BE2C (cell line): ENCODE results near the gene STARD9.

ENCODE experiments used
- DNase-seq: peaks from one replicate; pipeline ENCODE4 v3.0.0-alpha.2; 2020
- H3K27me3 ChIP-seq: fragments of 250-450 bp; sonication (Bioruptor Pico); 2 replicates; pipeline ENCODE4 v1.5.1; 2020; ENCODE audit warnings: mild to moderate bottlenecking
- H3K36me3 ChIP-seq: fragments of 250-450 bp; sonication (Bioruptor Pico); 2 replicates; pipeline ENCODE4 v1.5.1; 2020; ENCODE audit warnings: mild to moderate bottlenecking
- H3K4me1 ChIP-seq: fragments of 250-450 bp; sonication (Bioruptor Pico); 2 replicates; pipeline ENCODE4 v1.5.1; 2020
- H3K4me3 ChIP-seq: 2 replicates; pipeline ENCODE4 v1.5.1; 2011; ENCODE audit warnings: low read depth, low read length
- H3K9me3 ChIP-seq: fragments of 250-450 bp; sonication (Bioruptor Pico); 2 replicates; pipeline ENCODE4 v1.5.1; 2020
- CTCF ChIP-seq: IDR thresholded peaks from 2 replicates; pipeline ENCODE4 v1.5.1; 2012; ENCODE audit warnings: mild to moderate bottlenecking, low read depth, low read length

STARD9 gene

DNA sequence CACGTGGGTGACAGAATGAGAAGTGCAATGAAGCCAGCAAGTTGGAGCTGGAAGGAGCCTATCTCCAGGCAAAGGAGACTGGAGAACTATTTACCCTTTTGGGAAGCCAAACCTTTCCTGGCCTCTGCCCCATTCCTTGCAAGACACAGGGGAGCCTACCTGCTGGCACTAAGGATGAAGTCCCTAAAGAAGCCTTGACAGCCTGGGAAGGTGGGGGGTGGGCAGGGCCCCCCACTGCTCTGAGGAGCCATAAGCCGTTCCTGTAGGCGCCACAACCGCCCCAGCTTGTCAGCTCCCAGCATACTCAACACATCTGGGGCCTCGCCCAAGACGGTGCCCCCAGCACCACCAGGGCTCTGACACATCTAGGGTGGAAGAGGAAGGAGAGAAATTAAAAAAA lies 156.1 kb downstream of the STARD9 start:
- no peak overlapping the region for H3K4me3 ChIP-seq
- H3K36me3 ChIP-seq: peaks cover 53% of the 10 kb centered on the region
- no peak for DNase-seq
- no peaks in the 10 kb centered on the region for H3K27me3 ChIP-seq
- H3K4me1 ChIP-seq: no peaks in the 10 kb centered on the region
- H3K9me3 ChIP-seq: no peaks in the 10 kb centered on the region
- TF ChIP-seq CTCF: no peak

DNA sequence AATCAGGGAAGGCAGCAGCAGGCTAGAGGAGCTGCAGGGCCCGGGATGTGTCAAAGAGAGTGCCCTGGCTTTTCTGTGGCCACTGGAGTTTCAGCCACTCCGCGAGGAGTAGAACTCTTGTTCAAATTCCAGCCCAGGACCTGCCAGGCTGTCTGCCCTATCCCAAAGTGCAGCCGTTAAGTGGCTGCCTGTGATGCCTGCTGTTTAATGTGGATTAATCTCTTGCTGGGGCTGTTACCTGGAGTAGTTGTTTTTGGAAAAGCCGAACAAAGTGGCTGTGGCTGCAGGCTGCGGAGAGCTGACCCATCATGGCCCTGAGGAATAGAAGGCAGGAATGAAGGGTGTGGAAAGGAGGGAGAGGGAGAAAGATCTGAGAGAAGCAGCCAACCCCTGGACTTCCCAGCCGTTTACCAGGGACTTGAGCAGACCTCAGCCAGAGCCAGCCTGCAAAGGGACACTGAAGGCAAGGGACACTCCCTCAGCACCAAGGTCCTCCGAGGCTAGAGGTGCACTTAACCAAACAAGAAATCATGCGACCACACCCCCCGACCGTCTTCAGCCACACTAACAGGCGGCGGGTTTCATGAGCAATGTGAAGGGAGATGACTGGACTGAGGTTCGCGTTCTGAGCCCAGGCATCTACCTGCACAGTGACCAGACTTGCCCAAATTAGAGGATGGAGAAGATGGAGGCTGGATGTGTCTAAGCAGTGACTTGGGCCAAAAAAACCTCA lies 156.9 kb downstream of the STARD9 start:
- no peaks in the 10 kb centered on the region for H3K9me3 ChIP-seq
- TF ChIP-seq CTCF: no peak
- no peak for DNase-seq
- peaks cover 50% of the 10 kb centered on the region for H3K36me3 ChIP-seq
- no peaks in the 10 kb centered on the region for H3K27me3 ChIP-seq
- no peak overlapping the region for H3K4me3 ChIP-seq
- no peaks in the 10 kb centered on the region for H3K4me1 ChIP-seq

DNA sequence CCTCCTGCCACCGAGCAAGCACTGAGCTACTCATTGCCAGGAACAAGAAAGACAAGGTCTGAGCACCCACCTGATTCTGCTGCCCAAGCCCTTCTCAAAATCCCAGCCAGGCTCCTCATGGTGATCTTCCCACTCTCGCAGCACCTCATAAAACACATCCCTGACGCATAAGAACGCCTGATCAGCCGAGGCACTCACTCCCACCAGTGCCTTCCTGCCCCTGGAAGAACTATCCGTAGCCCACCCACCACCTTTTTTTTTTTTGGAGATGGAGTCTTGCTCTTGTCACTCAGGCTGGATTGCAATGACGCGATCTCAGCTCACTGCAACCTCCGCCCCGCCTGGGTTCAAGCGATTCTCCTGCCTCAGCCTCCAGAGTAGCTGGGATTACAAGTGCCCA lies 157.6 kb downstream of the STARD9 start:
- Histone ChIP-seq H3K4me1 (no peaks in the 10 kb centered on the region), H3K27me3 (no peaks in the 10 kb centered on the region), H3K36me3 (peaks cover 45% of the 10 kb centered on the region), H3K4me3 (no peak overlapping the region), H3K9me3 (no peaks in the 10 kb centered on the region)
- no peak for TF ChIP-seq CTCF
- no peak for DNase-seq

- TF ChIP-seq CTCF: no peak
- no peak for DNase-seq
These were observed 158.8 kb downstream of the STARD9 start for GRCh38 chr15:42734076-42734672.

GRCh38 chr15:42735382-42736165 lies 160.2 kb downstream of the STARD9 start:
- no peaks in the 10 kb centered on the region for H3K9me3 ChIP-seq
- peak overlapping the region; percentile 70 for H3K4me3 ChIP-seq
- DNase-seq: no peak
- TF ChIP-seq CTCF: no peak
- H3K4me1 ChIP-seq: peaks cover 10% of the 10 kb centered on the region
- no peaks in the 10 kb centered on the region for H3K27me3 ChIP-seq
- peaks cover 30% of the 10 kb centered on the region for H3K36me3 ChIP-seq

More at GRCh38 chr15:42734076-42734672, 158.8 kb downstream of the STARD9 start:
- Histone ChIP-seq H3K9me3 (no peaks in the 10 kb centered on the region), H3K4me3 (no peak overlapping the region), H3K36me3 (peaks cover 37% of the 10 kb centered on the region), H3K27me3 (no peaks in the 10 kb centered on the region), H3K4me1 (peaks cover 5% of the 10 kb centered on the region)
